Endodermal cell (in vitro differentiated cells): ENCODE results near the gene AFF2. TPM values are rescaled to one million over a fixed set of nuclear protein-coding genes. Genes with fewer than 3 reads are reported as not detected.

Experiments used
- DNase-seq: peaks from one replicate; pipeline ENCODE4 v3.0.0-alpha.2; 2017
- H3K27ac ChIP-seq: 2 replicates; pipeline ENCODE4 v1.5.1; 2013; ENCODE audit warnings: mild to moderate bottlenecking, low read depth, low read length, moderate library complexity
- H3K27me3 ChIP-seq: 2 replicates; pipeline ENCODE4 v1.6.1; 2013; ENCODE audit warnings: mild to moderate bottlenecking, low read length, moderate library complexity; ENCODE audit not compliant: insufficient read depth, control insufficient read depth, poor library complexity, severe bottlenecking
- H3K36me3 ChIP-seq: 2 replicates; pipeline ENCODE4 v1.7.0; 2013; ENCODE audit warnings: mild to moderate bottlenecking, low read length, moderate library complexity; ENCODE audit not compliant: control insufficient read depth, insufficient read depth
- H3K4me1 ChIP-seq: one replicate; pipeline ENCODE4 v1.7.0; 2013; ENCODE audit warnings: low read length; ENCODE audit not compliant: control insufficient read depth, insufficient read depth
- H3K4me3 ChIP-seq: 2 replicates; pipeline ENCODE4 v1.5.1; 2013; ENCODE audit warnings: mild to moderate bottlenecking, low read length, moderate library complexity
- H3K9ac ChIP-seq: 2 replicates; pipeline ENCODE4 v1.6.1; 2013; ENCODE audit warnings: mild to moderate bottlenecking, low read length, moderate library complexity; ENCODE audit not compliant: poor library complexity, severe bottlenecking; ENCODE audit errors: extremely low read depth
- H3K9me3 ChIP-seq: 2 replicates; pipeline ENCODE4 v1.6.1; 2013; ENCODE audit warnings: mild to moderate bottlenecking, low read length, moderate library complexity; ENCODE audit not compliant: control insufficient read depth
- H3K27ac Mint-ChIP-seq: 2 replicates; pipeline ENCODE4 v1.8.0; 2020; ENCODE audit warnings: mixed read lengths
- H3K27me3 Mint-ChIP-seq: 2 replicates; pipeline ENCODE4 v1.8.0; 2021; ENCODE audit warnings: mild to moderate bottlenecking, mixed read lengths; ENCODE audit not compliant: insufficient read depth
- H3K36me3 Mint-ChIP-seq: 2 replicates; pipeline ENCODE4 v1.8.0; 2020; ENCODE audit warnings: low read depth, mixed read lengths
- H3K4me1 Mint-ChIP-seq: 2 replicates; pipeline ENCODE4 v1.8.0; 2020; ENCODE audit warnings: mixed read lengths
- H3K4me3 Mint-ChIP-seq: 2 replicates; pipeline ENCODE4 v1.8.0; 2020; ENCODE audit warnings: mild to moderate bottlenecking, moderate library complexity, mixed read lengths
- H3K9me3 Mint-ChIP-seq: 2 replicates; pipeline ENCODE4 v1.8.0; 2020; ENCODE audit warnings: mild to moderate bottlenecking, mixed read lengths
- WGBS, 2 experiments: methylation state at CpG; one replicate each; pipeline versions ENCODE4 v1.1.5 to v1.1.7; 2013; ENCODE audit warnings: missing lambda C conversion rate in 2 of 2, mixed read lengths in 1 of 2; ENCODE audit not compliant: insufficient coverage in 1 of 2, insufficient read length in 1 of 2; 5-methylcytosine and 5-hydroxymethylcytosine counted together
- total RNA-seq, 2 donors: library from RNA; stranded (reverse); fragmentation: NEBNext Ultra II Directional in 1 of 2; extraction: Animal tissue kit (Norgen Biotek cat#: 25700) in 1 of 2; gene quantifications; 2 replicates in 1 of 2; 3 replicates in 1 of 2; pipeline ENCODE4 v1.2.1, GENCODE V29; 2021
- TF ChIP-seq, protein P1 (sequence below): fragments of 200-600 bp; sonication (generic); conservative IDR thresholded peaks from 2 replicates; pipeline ENCODE4 v1.5.0; 2021; ENCODE audit warnings: antibody characterized with exemption, mild to moderate bottlenecking

The AFF2 gene
- total RNA-seq, 2 donors from 2014 or later, result 3.7 to 5.6 TPM

DNA sequence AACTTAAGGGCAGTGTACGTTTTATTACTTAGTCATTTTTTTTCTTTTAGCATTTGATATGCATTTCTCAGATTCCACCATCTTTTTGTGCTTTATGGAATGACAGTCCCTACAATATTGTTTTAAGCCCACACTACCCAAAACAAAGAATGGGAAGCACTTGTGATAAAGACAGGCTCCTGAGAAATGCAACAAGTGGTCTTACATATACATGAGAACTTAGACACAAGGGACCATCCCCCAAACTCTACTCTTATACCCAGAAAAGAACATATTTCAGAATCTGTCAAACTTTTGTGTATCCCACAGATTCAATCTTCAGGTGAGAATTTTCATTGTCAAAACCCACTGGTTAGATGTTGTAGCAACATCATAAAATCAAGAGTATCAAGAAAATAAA lies 491.1 kb downstream of the AFF2 start:
- Histone ChIP-seq H3K4me1 (no peaks in the 10 kb centered on the region), H3K4me3 (no peak overlapping the region), H3K9me3 (no peaks in the 10 kb centered on the region), H3K9ac (no peak overlapping the region), H3K27me3 (no peaks in the 10 kb centered on the region), H3K27ac (no peak overlapping the region), H3K36me3 (no peaks in the 10 kb centered on the region)
- WGBS, 2 experiments, result 89% methylated on average over 1 of the region's 1 CpG; no CpG with 5 or more reads in 1 of the 2 experiments
- Mint-ChIP-seq H3K27me3 (no peaks in the 10 kb centered on the region), H3K4me1 (no peaks in the 10 kb centered on the region), H3K9me3 (peaks cover 51% of the 10 kb centered on the region), H3K4me3 (no peak overlapping the region), H3K27ac (no peak overlapping the region), H3K36me3 (no peaks in the 10 kb centered on the region)
- DNase-seq, result no peak
- TF ChIP-seq, protein P1, sequence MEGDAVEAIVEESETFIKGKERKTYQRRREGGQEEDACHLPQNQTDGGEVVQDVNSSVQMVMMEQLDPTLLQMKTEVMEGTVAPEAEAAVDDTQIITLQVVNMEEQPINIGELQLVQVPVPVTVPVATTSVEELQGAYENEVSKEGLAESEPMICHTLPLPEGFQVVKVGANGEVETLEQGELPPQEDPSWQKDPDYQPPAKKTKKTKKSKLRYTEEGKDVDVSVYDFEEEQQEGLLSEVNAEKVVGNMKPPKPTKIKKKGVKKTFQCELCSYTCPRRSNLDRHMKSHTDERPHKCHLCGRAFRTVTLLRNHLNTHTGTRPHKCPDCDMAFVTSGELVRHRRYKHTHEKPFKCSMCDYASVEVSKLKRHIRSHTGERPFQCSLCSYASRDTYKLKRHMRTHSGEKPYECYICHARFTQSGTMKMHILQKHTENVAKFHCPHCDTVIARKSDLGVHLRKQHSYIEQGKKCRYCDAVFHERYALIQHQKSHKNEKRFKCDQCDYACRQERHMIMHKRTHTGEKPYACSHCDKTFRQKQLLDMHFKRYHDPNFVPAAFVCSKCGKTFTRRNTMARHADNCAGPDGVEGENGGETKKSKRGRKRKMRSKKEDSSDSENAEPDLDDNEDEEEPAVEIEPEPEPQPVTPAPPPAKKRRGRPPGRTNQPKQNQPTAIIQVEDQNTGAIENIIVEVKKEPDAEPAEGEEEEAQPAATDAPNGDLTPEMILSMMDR, result no peak

DNA sequence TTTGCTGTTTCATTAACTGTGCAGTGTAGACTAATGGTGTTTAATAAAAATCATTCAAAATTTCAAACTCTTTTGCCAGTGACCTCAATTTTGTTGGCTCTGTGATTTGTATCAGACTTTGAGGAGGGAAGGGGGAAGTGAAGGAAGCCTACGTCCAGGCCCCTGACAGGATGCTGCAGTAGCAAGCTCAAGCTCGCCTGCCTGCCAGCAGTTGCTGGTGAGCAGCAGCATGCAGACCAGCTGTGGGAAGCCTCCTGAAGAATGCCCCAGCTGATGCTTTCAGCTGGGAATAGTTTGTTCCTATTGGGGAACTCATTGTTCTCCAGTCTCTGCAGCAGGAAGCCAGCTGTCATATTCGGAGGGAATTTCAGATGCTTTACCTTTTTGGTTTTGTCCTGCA lies 495.2 kb downstream of the AFF2 start:
- no peak overlapping the region for H3K4me3 ChIP-seq
- H3K27me3 ChIP-seq, result no peaks in the 10 kb centered on the region
- H3K9ac ChIP-seq, result no peak overlapping the region
- H3K36me3 ChIP-seq, result no peaks in the 10 kb centered on the region
- Mint-ChIP-seq H3K36me3 (no peaks in the 10 kb centered on the region), H3K9me3 (peaks cover 47% of the 10 kb centered on the region), H3K27me3 (no peaks in the 10 kb centered on the region), H3K27ac (no peak overlapping the region), H3K4me1 (no peaks in the 10 kb centered on the region), H3K4me3 (no peak overlapping the region)
- H3K9me3 ChIP-seq, result no peaks in the 10 kb centered on the region
- DNase-seq, result no peak
- TF ChIP-seq, protein P1, result no peak
- H3K27ac ChIP-seq, result no peak overlapping the region
- no peaks in the 10 kb centered on the region for H3K4me1 ChIP-seq
- 94 to 100% methylated on average over 1 to 3 of the region's 3 CpGs for WGBS, 2 experiments

DNA sequence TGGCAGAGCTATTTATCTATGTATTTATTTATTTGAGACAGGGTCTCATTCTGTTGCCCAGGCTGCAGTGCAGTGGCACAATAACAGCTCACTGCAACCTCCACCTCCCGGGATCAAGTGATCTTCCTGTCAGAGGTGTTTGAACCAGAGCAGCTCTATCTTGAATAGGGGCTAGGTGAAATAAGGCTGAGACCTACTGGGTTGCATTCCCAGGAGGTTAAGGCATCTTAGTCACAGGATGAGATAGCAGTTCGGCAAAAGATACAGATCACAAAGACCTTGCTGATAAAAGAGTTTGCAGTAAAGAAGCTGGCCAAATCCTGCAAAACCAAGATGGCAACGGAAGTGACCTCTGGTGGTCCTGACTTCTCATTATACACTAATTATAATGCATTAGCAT lies 501.9 kb downstream of the AFF2 start:
- 48 to 73% methylated on average over 2 to 3 of the region's 3 CpGs for WGBS, 2 experiments
- H3K4me1 Mint-ChIP-seq, result peaks cover 7% of the 10 kb centered on the region
- H3K9ac ChIP-seq, result no peak overlapping the region
- H3K4me1 ChIP-seq, result no peaks in the 10 kb centered on the region
- H3K27me3 Mint-ChIP-seq, result no peaks in the 10 kb centered on the region
- H3K4me3 Mint-ChIP-seq, result no peak overlapping the region
- H3K9me3 Mint-ChIP-seq, result peaks cover 46% of the 10 kb centered on the region
- H3K27me3 ChIP-seq, result no peaks in the 10 kb centered on the region
- no peaks in the 10 kb centered on the region for H3K36me3 ChIP-seq
- no peak overlapping the region for H3K4me3 ChIP-seq
- TF ChIP-seq, protein P1, result no peak
- no peak for DNase-seq
- H3K27ac Mint-ChIP-seq, result peak overlapping the region; percentile 44
- H3K36me3 Mint-ChIP-seq, result no peaks in the 10 kb centered on the region
- no peak overlapping the region for H3K27ac ChIP-seq
- no peaks in the 10 kb centered on the region for H3K9me3 ChIP-seq
